ENCODE measurements around the gene MRPS35.

Gene MRPS35

GRCh38 chr12:27703720-27704452, 6.7 kb upstream of the MRPS35 start:
- CTCF ChIA-PET = interaction anchor here (0.7 to 2.2 kb wide), 23 partner anchors 9 to 707 kb away, joined by 3 to 9 read pairs (median 3); no protein-coding TSS in a partner anchor
- TF ChIP-seq, protein P1, sequence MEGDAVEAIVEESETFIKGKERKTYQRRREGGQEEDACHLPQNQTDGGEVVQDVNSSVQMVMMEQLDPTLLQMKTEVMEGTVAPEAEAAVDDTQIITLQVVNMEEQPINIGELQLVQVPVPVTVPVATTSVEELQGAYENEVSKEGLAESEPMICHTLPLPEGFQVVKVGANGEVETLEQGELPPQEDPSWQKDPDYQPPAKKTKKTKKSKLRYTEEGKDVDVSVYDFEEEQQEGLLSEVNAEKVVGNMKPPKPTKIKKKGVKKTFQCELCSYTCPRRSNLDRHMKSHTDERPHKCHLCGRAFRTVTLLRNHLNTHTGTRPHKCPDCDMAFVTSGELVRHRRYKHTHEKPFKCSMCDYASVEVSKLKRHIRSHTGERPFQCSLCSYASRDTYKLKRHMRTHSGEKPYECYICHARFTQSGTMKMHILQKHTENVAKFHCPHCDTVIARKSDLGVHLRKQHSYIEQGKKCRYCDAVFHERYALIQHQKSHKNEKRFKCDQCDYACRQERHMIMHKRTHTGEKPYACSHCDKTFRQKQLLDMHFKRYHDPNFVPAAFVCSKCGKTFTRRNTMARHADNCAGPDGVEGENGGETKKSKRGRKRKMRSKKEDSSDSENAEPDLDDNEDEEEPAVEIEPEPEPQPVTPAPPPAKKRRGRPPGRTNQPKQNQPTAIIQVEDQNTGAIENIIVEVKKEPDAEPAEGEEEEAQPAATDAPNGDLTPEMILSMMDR (IDR thresholded peaks at IDR 0.05; ENCODE audit: control extremely low read depth, extremely low read depth, low read depth, missing control alignments) = peak; percentile 89
- peak; percentile 68 for DNase-seq (ENCODE audit: extremely low spot score)
- POLR2A ChIA-PET = no interaction called here

- ChIA-PET CTCF (interaction anchor here (0.9 to 1.6 kb wide), 7 partner anchors 11 to 692 kb away, joined by 3 to 6 read pairs (median 4); partner anchors contain the start of gene TM7SF3), POLR2A (no interaction called here)
- no peak for DNase-seq (ENCODE audit: extremely low spot score)
- TF ChIP-seq, protein P1 (IDR thresholded peaks at IDR 0.05; ENCODE audit: control extremely low read depth, extremely low read depth, low read depth, missing control alignments) = no peak
Observed at GRCh38 chr12:27705263-27705662, 5.4 kb upstream of the MRPS35 start.

DNA sequence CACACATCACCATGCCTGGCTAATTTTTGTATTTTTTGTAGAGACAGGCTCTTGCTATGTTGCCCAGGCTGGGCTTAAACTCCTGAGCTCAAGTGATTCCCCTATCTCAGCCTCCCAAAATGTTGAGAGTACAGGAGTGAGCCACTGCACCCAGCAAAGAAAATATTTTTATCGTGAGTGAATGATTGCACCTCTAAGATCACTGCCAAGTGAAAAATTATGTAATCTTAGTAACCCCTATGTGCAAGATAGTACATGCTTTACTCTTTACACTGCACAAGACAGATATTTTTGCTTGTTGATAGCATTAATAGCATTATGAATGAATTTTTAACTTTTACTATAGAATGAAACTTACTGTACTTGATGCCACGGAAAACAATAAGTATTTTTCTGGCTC, 3.4 kb upstream of the MRPS35 start:
- ChIA-PET POLR2A (no interaction called here), CTCF (interaction anchor here (0.9 to 2.8 kb wide), 5 partner anchors 10 to 234 kb away, joined by 3 to 7 read pairs (median 3); no protein-coding TSS in a partner anchor)
- DNase-seq (ENCODE audit: extremely low spot score) = no peak
- TF ChIP-seq, protein P1 (IDR thresholded peaks at IDR 0.05; ENCODE audit: control extremely low read depth, extremely low read depth, low read depth, missing control alignments) = no peak

DNA sequence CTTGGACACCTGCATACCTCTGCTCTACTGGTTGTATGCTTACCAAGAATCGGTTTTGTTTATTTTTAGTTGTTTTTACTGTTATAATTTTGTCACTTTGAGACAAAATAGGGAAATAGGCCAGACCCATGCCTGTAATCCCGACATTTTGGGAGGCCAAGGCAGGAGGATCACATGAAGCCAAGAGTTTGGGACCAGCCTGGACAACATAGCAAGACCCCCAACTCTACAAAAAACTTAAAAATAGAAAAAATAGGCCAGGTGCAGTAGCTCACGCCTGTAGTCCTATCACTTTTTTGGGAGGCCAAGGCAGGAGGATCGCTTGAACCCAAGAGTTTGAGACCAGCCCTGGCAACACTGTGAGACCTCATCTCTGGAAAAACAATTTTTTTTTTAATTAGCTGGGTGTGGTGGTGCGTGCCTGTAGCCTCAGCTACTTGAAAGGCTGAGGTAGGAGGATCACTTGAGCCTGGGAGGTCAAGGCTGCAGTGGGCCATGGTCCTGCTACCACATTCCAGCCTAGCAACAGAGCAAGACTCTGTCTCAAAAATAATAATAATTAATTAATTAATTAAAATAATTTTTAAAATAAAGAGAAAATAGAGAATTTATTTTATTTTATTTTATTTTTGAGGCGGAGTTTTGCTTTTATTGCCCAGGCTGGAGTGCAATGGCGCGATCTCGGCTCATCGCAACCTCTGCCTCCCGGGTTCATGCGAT, 1.3 kb upstream of the MRPS35 start:
- DNase-seq (ENCODE audit: extremely low spot score) = no peak
- POLR2A ChIA-PET = no interaction called here
- TF ChIP-seq, protein P1 (IDR thresholded peaks at IDR 0.05; ENCODE audit: control extremely low read depth, extremely low read depth, low read depth, missing control alignments) = no peak
- CTCF ChIA-PET = interaction anchor here (1.5 to 2.0 kb wide), 3 partner anchors 8 to 275 kb away, joined by 3 to 7 read pairs (median 5); partner anchors contain the start of gene REP15

GRCh38 chr12:27709932-27710591, 570 bp upstream of the MRPS35 start:
- CTCF ChIA-PET = interaction anchor here (0.6 to 2.0 kb wide), 5 partner anchors 9 to 276 kb away, joined by 3 to 7 read pairs (median 3); partner anchors contain the start of gene REP15
- POLR2A ChIA-PET = no interaction called here
- TF ChIP-seq, protein P1 (IDR thresholded peaks at IDR 0.05; ENCODE audit: control extremely low read depth, extremely low read depth, low read depth, missing control alignments) = no peak
- DNase-seq (ENCODE audit: extremely low spot score) = no peak

GRCh38 chr12:27711317-27711682, 668 bp downstream of the MRPS35 start:
- ChIA-PET POLR2A (no interaction called here), CTCF (interaction anchor here (1.5 kb wide), 1 partner anchor 275 kb away, joined by 3 read pairs; no protein-coding TSS in a partner anchor)
- DNase-seq (ENCODE audit: extremely low spot score) = peak; percentile 26
- TF ChIP-seq, protein P1 (IDR thresholded peaks at IDR 0.05; ENCODE audit: control extremely low read depth, extremely low read depth, low read depth, missing control alignments) = no peak

Measured in GM10248 (cell line).